ENCODE results near the gene CYCS. TPM values are rescaled to one million over a fixed set of nuclear protein-coding genes. Genes with fewer than 3 reads are reported as not detected.

Gene CYCS
- total and polyA plus RNA-seq, 10 of the 15 experiments (the other 5 are each of a cell fraction or from before 2014, with no cell fraction given): 113 to 952 (median 356) TPM

DNA sequence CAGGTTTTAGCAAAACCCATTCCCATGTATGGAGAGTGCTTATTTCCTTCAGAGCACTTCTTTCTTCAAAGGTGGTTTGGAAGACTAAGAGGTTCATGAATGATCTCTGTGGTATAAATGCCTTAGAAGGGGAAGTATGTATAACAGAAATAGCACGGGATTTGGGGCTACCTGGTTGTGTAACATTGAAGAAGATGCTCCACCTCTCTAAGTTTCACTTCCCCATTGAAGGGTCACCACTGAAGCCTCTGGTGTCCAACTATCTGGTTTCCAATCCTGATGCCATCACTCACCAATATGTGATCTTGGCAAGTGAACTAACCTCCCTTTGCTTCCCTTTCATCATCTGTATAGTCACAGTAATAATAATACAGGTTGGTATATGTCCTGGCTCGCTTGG lies 37.2 kb downstream of the CYCS start (continued):
- TF ChIP-seq RCOR1 (conservative IDR thresholded peaks at IDR 0.05; ENCODE audit: low read depth, low read length) (no peak), HCFC1 (IDR thresholded peaks at IDR 0.05; ENCODE audit: low read length) (no peak), PAX8 (IDR thresholded peaks at IDR 0.05) (no peak), ASH2L (IDR thresholded peaks at IDR 0.05; ENCODE audit: borderline replicate concordance, low read depth) (no peak), ZSCAN29 (IDR thresholded peaks at IDR 0.05) (no peak), PKNOX1 (IDR thresholded peaks at IDR 0.05) (no peak), MXI1 (IDR thresholded peaks at IDR 0.05; ENCODE audit: low read depth, low read length) (no peak), ZBED1 (IDR thresholded peaks at IDR 0.05; ENCODE audit: borderline replicate concordance) (no peak), PAX5 (IDR thresholded peaks at IDR 0.05; ENCODE audit: borderline replicate concordance, low read depth, low read length) (no peak), CHD4 (IDR thresholded peaks at IDR 0.05) (no peak), TCF7 (IDR thresholded peaks at IDR 0.05; ENCODE audit: borderline replicate concordance) (no peak), RELA (IDR thresholded peaks at IDR 0.05; ENCODE audit: borderline replicate concordance, partially characterized antibody) (no peak), JUNB (IDR thresholded peaks at IDR 0.05) (no peak), EP300 (IDR thresholded peaks at IDR 0.05; ENCODE audit: borderline replicate concordance in 1 of 2, control insufficient read depth in 1 of 2, low read depth in 2 of 2, low read length in 2 of 2) (no peak), CBX3 (IDR thresholded peaks at IDR 0.05; ENCODE audit: borderline replicate concordance, low read depth) (no peak), SMAD5 (IDR thresholded peaks at IDR 0.05; ENCODE audit: low read depth) (no peak), POU2F2 (IDR thresholded peaks at IDR 0.05; ENCODE audit: borderline replicate concordance, low read depth, low read length) (no peak), LARP7 (IDR thresholded peaks at IDR 0.05) (no peak), NFYB (IDR thresholded peaks at IDR 0.05; ENCODE audit: insufficient read depth, low read depth, low read length) (no peak), CHD1 (IDR thresholded peaks at IDR 0.05; ENCODE audit: low read depth, low read length) (no peak), RB1 (IDR thresholded peaks at IDR 0.05; ENCODE audit: borderline replicate concordance) (no peak)
- TF ChIP-seq, protein P1, sequence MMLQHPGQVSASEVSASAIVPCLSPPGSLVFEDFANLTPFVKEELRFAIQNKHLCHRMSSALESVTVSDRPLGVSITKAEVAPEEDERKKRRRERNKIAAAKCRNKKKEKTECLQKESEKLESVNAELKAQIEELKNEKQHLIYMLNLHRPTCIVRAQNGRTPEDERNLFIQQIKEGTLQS (IDR thresholded peaks at IDR 0.05; ENCODE audit: borderline replicate concordance, extremely low read depth, low read depth, low read length): no peak
- TF ChIP-seq, protein P2, sequence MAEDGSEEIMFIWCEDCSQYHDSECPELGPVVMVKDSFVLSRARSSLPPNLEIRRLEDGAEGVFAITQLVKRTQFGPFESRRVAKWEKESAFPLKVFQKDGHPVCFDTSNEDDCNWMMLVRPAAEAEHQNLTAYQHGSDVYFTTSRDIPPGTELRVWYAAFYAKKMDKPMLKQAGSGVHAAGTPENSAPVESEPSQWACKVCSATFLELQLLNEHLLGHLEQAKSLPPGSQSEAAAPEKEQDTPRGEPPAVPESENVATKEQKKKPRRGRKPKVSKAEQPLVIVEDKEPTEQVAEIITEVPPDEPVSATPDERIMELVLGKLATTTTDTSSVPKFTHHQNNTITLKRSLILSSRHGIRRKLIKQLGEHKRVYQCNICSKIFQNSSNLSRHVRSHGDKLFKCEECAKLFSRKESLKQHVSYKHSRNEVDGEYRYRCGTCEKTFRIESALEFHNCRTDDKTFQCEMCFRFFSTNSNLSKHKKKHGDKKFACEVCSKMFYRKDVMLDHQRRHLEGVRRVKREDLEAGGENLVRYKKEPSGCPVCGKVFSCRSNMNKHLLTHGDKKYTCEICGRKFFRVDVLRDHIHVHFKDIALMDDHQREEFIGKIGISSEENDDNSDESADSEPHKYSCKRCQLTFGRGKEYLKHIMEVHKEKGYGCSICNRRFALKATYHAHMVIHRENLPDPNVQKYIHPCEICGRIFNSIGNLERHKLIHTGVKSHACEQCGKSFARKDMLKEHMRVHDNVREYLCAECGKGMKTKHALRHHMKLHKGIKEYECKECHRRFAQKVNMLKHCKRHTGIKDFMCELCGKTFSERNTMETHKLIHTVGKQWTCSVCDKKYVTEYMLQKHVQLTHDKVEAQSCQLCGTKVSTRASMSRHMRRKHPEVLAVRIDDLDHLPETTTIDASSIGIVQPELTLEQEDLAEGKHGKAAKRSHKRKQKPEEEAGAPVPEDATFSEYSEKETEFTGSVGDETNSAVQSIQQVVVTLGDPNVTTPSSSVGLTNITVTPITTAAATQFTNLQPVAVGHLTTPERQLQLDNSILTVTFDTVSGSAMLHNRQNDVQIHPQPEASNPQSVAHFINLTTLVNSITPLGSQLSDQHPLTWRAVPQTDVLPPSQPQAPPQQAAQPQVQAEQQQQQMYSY (CRISPR knock-in tag; IDR thresholded peaks at IDR 0.05): no peak
- TF ChIP-seq, protein P3, sequence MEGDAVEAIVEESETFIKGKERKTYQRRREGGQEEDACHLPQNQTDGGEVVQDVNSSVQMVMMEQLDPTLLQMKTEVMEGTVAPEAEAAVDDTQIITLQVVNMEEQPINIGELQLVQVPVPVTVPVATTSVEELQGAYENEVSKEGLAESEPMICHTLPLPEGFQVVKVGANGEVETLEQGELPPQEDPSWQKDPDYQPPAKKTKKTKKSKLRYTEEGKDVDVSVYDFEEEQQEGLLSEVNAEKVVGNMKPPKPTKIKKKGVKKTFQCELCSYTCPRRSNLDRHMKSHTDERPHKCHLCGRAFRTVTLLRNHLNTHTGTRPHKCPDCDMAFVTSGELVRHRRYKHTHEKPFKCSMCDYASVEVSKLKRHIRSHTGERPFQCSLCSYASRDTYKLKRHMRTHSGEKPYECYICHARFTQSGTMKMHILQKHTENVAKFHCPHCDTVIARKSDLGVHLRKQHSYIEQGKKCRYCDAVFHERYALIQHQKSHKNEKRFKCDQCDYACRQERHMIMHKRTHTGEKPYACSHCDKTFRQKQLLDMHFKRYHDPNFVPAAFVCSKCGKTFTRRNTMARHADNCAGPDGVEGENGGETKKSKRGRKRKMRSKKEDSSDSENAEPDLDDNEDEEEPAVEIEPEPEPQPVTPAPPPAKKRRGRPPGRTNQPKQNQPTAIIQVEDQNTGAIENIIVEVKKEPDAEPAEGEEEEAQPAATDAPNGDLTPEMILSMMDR (IDR thresholded peaks at IDR 0.05 in 2 of 3, conservative IDR thresholded peaks at IDR 0.05 in 1 of 3; ENCODE audit: control insufficient read depth in 2 of 3, extremely low read depth in 1 of 3, insufficient read depth in 1 of 3, low read depth in 3 of 3, low read length in 3 of 3): no peak
